ENCODE measurements around the gene CD4.

Gene CD4

GRCh38 chr12:6817098-6817497 is 27.8 kb downstream of the CD4 start:
- no peak for DNase-seq (ENCODE audit: low read depth)

GRCh38 chr12:6817662-6818157 is 28.4 kb downstream of the CD4 start:
- no peak for DNase-seq (ENCODE audit: low read depth)

GRCh38 chr12:6818222-6818621 is 28.9 kb downstream of the CD4 start:
- no peak for DNase-seq (ENCODE audit: low read depth)

- no peak for DNase-seq (ENCODE audit: low read depth)
These were observed 29.3 kb downstream of the CD4 start for GRCh38 chr12:6818645-6819044.

GRCh38 chr12:6819106-6820030 is 30.0 kb downstream of the CD4 start:
- no peak for DNase-seq (ENCODE audit: low read depth)

- no peak for DNase-seq (ENCODE audit: low read depth)
These were observed 30.8 kb downstream of the CD4 start for GRCh38 chr12:6820166-6820565.

- DNase-seq (ENCODE audit: low read depth): no peak
These were observed 32.5 kb downstream of the CD4 start, which contains the start of gene GPR162 for GRCh38 chr12:6821591-6822425. TSS of gene GPR162 (plus strand) at chr12:6821821. CDS start at chr12:6823899, 2,078 bp downstream.

- DNase-seq (ENCODE audit: low read depth): no peak
These were observed 33.3 kb downstream of the CD4 start for GRCh38 chr12:6822426-6823135.

GRCh38 chr12:6823182-6824084 is 34.1 kb downstream of the CD4 start:
- DNase-seq (ENCODE audit: low read depth): no peak

- DNase-seq (ENCODE audit: low read depth): no peak
These were observed 34.9 kb downstream of the CD4 start for GRCh38 chr12:6824085-6824775.

- no peak for DNase-seq (ENCODE audit: low read depth)
These were observed 35.6 kb downstream of the CD4 start for GRCh38 chr12:6824901-6825381.

- DNase-seq (ENCODE audit: low read depth): peak; percentile 77
These were observed 36.2 kb downstream of the CD4 start for GRCh38 chr12:6825398-6826124.

GRCh38 chr12:6826125-6826733 is 36.9 kb downstream of the CD4 start:
- DNase-seq (ENCODE audit: low read depth): no peak

GRCh38 chr12:6826734-6827436 is 37.6 kb downstream of the CD4 start:
- DNase-seq (ENCODE audit: low read depth): no peak

- peak; percentile 45 for DNase-seq (ENCODE audit: low read depth)
These were observed 38.1 kb downstream of the CD4 start for GRCh38 chr12:6827437-6827911.

- no peak for DNase-seq (ENCODE audit: low read depth)
These were observed 38.9 kb downstream of the CD4 start, which contains the start of gene P3H3 for GRCh38 chr12:6827982-6828780. TSS of gene P3H3 (plus strand) at chr12:6828407. CDS start at chr12:6828441, 34 bp downstream.

All from activated T-cell treated with anti-CD3 and anti-CD28 coated beads for 48 hours (primary cell).